Measurements from ENCODE around the gene RMI2.

Gene RMI2

GRCh38 chr16:11306997-11307638, 38.1 kb upstream of the RMI2 start:
- no peak for TF ChIP-seq CTCF (IDR thresholded peaks at IDR 0.05; ENCODE audit: low read depth, low read length)
- H3K4me3 ChIP-seq (replicated peaks in 1 of 2; ENCODE audit: low read depth in 2 of 2, low read length in 2 of 2), result no peak overlapping the region
- DNase-seq (ENCODE audit: low read depth in 2 of 2), result no peak

- no peak for TF ChIP-seq CTCF (IDR thresholded peaks at IDR 0.05; ENCODE audit: low read depth, low read length)
- no peak overlapping the region for H3K4me3 ChIP-seq (replicated peaks in 1 of 2; ENCODE audit: low read depth in 2 of 2, low read length in 2 of 2)
- DNase-seq (ENCODE audit: low read depth in 2 of 2), result no peak
Measured at GRCh38 chr16:11307639-11308492, 37.4 kb upstream of the RMI2 start.

GRCh38 chr16:11308493-11309283, 36.6 kb upstream of the RMI2 start:
- TF ChIP-seq CTCF (IDR thresholded peaks at IDR 0.05; ENCODE audit: low read depth, low read length), result no peak
- no peak for DNase-seq (ENCODE audit: low read depth in 2 of 2)
- H3K4me3 ChIP-seq (replicated peaks in 1 of 2; ENCODE audit: low read depth in 2 of 2, low read length in 2 of 2), result no peak overlapping the region

GRCh38 chr16:11309895-11310633, 35.2 kb upstream of the RMI2 start:
- no peak for DNase-seq (ENCODE audit: low read depth in 2 of 2)

GRCh38 chr16:11310634-11310977, 34.7 kb upstream of the RMI2 start:
- no peak for DNase-seq (ENCODE audit: low read depth in 2 of 2)
- no peak overlapping the region for H3K4me3 ChIP-seq (replicated peaks in 1 of 2; ENCODE audit: low read depth in 2 of 2, low read length in 2 of 2)
- TF ChIP-seq CTCF (IDR thresholded peaks at IDR 0.05; ENCODE audit: low read depth, low read length), result no peak

More at GRCh38 chr16:11309895-11310633, 35.2 kb upstream of the RMI2 start:
- TF ChIP-seq CTCF (IDR thresholded peaks at IDR 0.05; ENCODE audit: low read depth, low read length), result no peak
- H3K4me3 ChIP-seq (replicated peaks in 1 of 2; ENCODE audit: low read depth in 2 of 2, low read length in 2 of 2), result no peak overlapping the region

GRCh38 chr16:11310997-11311561, 34.2 kb upstream of the RMI2 start:
- TF ChIP-seq CTCF (IDR thresholded peaks at IDR 0.05; ENCODE audit: low read depth, low read length), result no peak
- no peak overlapping the region for H3K4me3 ChIP-seq (replicated peaks in 1 of 2; ENCODE audit: low read depth in 2 of 2, low read length in 2 of 2)
- DNase-seq (ENCODE audit: low read depth in 2 of 2), result no peak
